GDM1 (cell line): ENCODE results near the gene SIRT2.

ENCODE experiments used
- DNase-seq: peaks from one replicate; lab custom pipeline; 2025; lab: John Stamatoyannopoulos, UW

SIRT2 gene

DNA sequence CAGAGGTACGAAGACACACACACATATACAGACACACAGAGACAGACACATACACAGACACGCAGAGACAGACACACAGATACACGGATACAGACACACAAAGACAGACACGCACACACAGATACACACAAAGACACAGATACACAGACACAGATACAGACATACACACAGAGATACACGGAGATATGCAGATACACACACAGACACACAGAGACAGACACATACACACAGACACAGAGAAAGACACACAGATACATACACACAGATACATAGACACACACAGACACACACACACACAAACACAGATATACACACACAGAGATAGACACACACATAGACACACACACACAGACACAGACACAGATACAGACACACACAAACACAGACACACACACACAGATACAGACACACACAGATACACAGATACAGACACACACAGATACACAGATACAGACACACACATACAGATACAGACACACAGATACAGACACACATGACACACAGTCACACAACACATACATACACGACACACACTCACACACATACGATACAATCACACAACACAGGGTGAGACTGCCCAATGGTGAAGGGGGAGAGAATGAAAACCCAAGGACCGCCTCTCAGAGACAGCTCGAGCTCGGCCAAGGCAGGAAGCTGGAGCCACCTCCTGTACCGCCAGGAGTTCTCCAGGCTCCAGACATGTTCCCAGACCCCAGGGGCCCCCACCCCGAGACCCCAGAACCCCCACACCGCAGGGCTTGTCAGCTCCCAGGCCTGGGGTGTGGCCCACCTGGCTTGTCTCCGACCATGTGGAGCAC lies 21.4 kb upstream of the SIRT2 start:
- no peak for DNase-seq

DNA sequence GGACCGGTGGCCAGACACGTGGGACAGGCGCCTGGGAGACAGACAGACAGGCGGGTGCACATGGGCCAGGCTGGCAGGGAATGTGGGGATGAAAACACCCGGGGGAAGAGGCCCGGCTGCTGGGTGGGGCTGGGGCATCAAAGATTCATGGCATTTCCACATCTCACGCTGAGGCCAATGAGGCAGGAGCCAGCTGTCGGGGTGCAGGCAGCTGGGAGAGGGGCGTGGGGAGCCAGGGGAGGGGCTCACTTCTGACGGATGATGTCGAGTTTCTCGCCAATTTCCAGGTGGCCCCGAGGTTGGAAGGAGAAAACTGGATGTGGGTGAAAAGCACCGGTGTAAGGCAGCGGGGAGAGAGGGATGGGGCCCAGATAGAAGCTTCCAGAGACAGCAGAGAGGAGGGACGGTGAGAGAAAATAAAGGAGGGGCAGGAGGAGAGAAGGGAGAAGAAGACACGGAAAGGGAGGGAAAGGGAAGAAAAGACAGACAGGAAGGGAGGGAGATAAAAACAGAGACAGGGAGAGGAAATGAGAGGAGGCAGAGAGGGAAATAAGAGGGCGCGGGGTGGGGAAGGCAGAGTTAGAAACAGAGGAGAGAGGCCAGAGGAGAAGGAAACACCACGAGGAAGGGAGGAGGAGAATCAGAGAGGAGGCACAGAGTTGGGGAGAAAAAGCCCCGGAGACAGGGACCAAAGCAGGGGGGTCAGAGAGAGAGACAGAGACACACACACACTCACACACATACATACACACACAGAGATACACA lies 20.6 kb upstream of the SIRT2 start:
- DNase-seq, result no peak

DNA sequence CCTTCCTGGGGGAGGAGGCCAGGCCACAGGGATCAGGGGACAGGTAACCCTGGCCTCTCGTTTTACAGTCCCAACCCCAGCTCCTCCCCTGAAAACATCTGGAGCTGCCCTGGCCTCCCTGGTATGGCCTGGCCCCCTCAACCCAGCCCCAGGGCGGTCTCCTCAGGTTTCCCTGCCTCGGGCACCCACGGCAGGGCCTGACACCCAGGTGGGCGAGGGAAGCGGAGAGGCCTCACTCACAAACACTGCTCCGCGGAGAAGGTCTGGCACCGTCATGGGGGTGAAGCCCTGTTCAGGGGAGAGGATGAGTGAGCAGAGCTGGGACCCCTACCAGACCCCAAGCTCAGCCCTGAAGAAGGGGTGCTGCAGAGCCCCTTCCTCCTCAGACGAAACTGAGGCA lies 19.1 kb upstream of the SIRT2 start:
- DNase-seq, result no peak

DNA sequence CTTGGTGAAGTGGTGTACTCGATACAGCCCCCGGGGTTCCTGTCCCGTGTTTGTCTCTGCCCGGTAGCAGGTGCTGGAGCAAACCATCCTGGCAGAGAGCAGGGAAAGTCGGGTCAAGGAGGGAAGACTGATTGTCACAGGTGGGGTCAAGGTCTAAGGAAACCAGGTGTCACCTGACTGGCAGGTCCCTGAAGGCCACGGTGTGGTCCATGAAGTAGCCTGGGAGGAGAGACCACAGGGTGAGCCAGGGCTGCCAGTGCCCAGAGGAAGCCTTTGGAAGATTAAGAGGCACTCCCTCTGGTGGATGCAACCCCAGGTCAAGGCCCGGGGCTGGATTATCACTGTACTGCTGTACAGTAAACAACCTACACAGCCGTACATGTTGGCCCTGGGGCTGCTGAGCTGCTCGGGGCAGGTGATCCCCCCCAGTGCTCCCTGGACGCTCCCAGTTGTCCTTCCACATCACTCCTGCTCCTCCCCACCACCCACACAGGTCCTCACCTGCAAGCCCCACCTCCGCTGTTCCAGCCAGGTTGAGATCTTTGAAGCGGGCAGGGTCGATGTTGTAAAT lies 18.6 kb upstream of the SIRT2 start:
- DNase-seq, result no peak

DNA sequence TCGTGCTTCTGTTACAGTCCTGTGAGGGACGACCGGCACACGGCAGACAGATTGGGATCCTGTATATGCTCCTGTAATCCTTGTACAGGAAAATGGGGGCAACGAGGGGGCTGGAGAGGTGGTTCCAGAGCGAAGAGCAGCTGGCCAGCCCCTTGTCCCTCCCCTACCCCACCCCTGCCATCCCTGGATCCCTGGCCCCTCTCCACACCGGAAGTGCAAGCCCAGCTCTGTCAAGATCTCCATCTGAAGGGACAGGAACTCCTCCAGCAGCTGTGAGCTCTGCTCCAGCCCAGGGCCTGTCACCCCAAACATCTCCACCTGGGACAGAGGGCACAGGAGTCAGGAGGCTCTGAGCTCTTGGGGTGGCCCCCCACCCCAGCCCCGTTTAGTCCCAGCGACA lies 18.1 kb upstream of the SIRT2 start:
- no peak for DNase-seq

DNA sequence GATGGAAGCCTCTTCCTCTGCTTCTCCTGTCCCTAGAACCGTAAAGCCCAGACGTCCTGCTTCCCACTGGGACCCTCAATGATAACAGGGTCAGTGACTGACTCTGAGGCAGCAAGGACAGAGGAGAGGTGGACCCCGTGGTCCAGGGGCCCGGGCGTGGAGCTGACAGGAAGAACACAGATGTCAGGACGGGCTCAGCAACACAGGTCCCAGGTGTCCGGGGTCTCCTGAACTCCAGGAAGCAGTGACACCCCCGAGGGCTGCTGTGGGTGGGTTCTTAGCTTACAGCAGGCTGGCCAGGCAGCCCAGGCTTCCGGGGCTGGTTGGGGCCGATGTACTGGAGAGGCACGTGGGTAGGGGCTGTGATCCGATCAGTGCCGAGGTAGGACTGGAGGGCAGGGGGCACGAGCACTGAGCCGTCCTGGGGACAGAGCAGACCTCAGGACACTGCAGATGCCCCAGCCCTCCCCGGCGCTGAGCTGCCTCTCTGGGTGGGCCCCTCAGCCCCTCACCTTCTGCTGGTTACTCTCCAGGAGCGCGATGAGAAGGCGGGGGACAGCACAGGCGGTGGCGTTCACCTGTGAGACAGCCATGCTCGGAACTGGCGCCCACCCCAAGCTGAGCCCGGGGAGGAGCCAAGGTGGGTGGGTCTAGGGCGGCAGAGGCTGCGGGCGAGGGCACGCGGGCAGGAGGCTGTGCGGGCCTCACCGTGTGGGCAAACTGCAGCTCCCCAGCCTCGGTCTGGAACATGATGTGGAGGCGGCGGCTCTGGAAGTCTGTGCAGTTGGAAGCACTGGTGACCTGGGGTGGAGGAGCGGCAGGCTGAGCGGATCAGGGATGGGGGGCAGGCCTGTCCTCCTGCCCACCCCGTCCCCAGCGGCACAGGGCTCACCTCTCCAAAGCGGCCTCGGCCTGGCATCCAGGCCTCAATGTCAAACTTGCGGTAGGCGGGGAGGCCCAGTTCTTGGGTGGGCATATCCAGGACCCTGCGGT lies 16.2 kb upstream of the SIRT2 start:
- DNase-seq, result no peak

DNA sequence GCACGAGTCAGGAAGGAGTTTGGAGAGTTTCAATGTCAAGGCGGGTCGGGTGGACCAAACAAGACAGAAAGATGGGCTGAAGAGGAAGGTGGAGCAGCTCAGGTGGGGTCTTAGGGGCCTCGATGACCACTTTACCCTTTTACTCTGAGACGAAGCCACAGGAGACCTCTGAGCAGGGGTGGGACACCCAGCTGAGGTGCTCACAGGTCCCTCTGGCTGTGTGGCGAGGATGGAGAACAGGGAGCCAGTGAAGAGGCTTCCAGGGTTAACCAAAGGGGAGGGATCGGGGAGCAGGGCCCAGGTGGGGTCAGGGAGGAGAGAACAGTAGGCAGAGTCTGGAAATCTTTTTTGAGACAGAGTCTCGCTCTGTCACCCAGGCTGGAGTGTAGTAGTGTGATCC lies 14.5 kb upstream of the SIRT2 start:
- DNase-seq, result no peak

DNA sequence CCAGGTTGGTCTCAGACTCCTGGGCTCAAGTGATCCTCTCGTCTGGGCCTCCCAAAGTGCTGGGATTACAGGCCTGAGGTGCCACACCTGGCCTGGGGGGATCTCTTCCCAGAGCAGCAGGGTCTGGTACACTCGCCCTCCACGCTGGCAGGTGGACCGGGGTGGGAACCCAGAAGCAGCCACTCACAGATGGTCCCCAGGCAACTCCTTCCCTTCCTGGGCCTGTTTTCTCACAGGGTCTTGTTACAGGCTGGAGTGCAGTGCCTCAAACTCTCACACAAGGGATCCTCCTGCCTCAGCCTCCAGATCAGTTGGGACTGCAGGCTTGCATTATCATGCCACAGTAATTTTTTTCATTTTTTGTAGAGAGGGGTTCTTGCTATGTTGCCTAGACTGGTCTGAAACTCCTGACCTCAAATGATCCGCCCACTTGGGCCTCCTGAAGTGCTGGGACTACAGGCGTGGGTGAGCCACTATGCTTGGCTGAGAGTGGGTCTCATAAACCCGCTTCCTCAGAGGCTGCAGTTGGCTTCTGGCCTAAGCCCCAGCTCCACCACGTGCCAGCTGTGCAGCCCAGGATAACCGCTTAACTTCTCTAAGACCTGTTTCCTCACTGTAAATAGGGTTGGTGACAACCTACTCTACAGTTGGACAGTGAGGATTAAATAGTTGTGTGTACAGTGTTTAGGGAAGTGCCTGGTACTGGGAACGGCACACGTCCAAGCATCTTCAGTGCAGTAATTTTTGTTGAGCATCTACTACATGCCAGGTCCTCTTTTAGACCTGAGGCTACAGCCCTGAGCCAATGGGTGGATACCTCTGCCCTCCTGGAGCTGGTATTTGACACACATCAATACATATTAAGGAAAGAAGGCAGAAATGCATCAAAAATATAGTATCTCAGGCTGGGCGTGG lies 13.4 kb upstream of the SIRT2 start:
- DNase-seq, result no peak

DNA sequence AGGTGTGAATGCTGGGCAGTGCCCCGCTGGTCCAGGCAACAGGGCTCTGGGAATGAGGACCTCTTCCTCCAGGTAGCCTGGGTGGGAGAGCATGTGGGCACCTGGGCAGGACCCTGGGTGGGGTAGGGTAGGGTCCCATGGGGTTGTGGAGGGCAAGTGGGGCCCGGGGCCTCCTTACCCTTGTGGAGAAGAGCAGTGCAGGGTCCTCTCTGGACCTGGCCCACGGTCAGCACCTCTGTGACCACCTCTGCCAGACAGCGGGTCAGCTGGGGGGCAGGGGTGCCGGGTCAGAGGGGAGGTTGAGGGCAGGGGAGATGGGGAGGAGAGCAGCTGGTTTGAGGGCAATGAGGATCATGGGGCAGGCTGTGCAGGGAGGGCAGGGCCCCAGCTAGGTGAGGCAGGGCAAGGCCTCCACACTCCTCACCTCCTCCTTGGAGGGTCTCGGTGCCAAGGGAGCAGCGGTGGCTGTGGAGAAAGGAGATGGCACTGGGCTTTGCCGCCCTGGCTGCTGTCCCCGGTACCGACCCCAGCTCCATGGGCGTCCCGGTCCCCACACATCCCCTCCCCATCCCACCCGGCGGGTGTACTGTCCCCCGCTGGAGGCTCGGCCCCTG lies 12.1 kb upstream of the SIRT2 start:
- no peak for DNase-seq

DNA sequence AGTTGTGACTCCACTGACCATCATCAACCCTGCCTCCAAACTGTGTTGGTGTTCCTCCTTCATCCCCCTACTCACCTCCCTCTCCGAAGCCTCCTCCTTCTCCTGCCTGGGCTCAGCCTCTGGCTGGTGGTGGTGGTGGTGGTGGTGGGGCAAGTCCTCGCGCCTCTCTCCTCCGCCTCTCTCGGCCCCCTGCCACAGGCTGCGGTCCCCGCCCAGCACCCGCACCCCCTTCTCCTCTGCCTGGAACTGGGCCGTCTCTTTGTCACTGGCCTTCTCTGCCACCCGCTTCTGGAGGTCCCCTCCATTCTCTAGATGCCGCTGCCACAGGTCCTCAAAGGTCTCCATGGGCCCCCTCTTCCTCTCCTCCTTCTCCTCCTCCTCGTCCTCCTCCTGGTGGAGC lies 11.1 kb upstream of the SIRT2 start:
- no peak for DNase-seq

DNA sequence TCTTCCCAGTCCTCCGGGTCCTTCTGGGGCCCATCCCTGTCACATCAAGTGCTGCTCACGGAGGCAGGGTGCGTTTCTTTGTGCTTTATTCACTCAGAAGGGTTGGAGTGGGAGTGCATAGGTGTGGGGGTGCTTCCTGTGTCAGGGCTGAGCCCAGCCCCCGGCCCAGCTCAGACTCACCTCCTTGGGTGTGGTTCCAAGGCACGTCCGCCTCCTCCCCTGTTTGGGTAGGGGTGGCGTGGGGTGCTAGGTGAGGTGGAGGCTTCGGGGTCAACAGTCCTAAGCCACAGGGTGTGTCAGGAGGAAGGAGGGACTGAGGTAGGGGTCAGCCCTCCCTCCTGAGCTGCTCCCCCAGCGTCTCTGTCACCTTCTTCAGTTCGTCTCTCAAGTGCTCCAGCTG lies 9.5 kb upstream of the SIRT2 start:
- no peak for DNase-seq

DNA sequence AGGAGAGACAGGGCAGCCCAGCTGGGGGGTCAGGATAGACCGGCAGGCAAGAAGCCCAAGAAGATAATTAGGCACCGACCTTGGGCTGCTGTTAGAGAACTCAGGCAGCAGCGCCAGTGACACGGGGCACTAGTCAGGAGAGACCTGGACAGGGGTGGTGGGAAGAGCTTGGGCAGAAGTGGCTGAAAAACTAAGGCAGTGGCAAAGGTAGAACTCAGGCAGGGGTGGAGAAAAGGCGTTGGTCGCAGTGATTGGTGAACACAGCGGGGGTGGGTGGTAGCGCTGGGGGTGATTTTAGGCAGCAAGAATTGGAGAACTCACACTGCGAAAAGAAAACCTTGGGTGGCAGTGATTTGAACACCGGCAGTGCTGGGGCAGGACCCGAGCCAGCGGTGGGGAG lies 8.3 kb upstream of the SIRT2 start:
- DNase-seq, result no peak

DNA sequence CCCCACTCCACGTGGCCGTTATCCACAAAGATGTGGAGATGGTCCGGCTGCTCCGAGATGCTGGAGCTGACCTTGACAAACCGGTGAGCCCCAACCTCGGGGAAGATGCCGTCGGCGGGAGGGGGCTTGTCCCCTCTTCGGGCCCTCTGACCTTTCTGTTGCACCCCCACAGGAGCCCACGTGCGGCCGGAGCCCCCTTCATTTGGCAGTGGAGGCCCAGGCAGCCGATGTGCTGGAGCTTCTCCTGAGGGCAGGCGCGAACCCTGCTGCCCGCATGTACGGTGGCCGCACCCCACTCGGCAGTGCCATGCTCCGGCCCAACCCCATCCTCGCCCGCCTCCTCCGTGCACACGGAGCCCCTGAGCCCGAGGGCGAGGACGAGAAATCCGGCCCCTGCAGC lies 7.8 kb upstream of the SIRT2 start:
- DNase-seq, result no peak

DNA sequence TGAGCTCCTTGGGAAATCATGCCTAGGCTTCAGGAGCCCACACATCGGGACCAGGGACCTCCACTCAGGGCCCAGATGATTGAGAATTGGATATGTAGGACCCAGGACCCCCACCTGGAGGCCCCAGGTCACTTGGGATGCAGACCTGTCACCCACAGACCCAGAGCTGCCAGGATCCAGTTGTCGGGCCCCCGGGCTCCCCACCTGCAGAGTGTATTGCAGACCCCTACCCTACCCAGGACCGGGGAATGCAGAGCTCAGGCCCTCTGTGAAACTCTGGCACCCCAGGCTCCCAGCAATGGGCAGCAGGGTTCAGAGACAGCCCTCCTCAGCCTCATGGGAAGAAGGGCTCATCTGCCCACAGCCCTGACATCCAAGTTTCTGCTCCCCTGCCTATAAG lies 6.2 kb upstream of the SIRT2 start:
- DNase-seq, result no peak

DNA sequence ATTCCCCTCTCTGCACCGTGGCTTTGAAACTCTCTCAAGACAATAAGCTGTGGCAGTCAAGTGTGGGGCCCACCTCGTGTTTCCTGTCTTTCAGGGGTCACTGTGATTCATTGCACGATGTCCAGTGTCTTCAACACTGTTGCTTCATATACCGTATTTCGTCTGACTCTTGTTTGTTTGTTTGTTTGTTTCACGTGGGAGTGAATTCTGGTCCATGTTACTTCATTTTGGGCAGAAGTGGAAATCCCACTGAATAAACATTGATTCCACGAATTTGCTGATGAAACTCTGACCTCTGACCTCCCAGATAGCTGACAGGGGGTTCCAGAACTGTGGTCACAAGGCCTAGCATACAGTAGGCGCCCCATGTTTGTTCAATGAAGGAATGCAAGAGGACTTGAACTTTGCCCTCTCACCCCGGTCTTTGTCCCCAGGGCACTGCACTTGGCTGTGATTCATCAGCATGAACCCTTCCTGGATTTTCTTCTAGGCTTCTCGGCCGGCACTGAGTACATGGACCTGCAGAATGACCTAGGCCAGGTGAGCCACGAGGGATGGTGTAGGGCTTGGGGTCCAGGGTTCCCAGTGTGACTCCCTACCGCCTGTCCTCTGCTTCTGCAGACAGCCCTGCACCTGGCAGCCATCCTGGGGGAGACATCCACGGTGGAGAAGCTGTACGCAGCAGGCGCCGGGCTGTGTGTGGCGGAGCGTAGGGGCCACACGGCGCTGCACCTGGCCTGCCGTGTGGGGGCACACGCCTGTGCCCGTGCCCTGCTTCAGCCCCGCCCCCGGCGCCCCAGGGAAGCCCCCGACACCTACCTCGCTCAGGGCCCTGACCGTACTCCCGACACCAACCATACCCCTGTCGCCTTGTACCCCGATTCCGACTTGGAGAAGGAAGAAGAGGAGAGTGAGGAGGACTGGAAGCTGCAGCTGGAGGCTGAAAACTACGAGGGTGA lies 5.4 kb upstream of the SIRT2 start:
- no peak for DNase-seq

DNA sequence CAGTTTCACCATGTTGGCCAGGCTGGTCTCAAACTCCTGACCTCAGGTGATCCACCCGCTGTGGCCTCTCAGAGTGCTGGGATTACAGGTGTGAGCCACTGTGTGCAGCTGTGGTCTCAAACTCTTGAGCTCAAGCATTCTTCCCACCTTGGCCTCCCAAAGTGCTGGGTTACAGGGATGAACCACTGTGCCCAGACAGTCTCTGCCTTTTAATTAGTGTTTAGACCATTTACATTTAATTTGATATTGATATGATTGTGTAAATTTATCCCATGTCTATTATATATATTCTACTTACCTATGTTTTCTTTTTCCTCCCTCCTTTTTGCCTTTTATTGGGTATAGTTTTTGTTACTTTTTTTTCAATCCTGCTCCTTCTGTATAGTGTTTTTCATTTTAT lies 2.3 kb upstream of the SIRT2 start:
- no peak for DNase-seq

DNA sequence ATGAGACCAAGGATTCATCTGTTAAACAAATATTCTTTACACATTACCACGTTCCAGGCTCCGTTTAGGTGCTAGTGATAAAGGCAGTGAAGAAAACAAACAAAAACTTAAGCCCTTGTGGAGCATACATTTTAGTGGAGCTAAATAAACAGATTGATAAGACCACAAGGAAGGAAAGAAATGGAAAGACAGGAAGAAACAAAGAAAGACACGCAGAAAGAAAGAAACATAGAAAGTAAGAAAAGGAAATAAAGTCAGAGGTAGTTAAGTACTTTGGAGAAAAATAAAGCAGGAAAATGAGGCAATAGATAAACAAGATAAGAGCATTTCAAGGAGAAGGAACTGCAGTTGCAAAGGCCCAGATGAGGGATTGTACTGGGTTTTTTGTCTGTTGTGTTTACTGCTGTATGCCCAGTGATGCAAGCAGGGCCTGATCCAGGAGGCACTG lies 1.3 kb upstream of the SIRT2 start:
- DNase-seq, result no peak

DNA sequence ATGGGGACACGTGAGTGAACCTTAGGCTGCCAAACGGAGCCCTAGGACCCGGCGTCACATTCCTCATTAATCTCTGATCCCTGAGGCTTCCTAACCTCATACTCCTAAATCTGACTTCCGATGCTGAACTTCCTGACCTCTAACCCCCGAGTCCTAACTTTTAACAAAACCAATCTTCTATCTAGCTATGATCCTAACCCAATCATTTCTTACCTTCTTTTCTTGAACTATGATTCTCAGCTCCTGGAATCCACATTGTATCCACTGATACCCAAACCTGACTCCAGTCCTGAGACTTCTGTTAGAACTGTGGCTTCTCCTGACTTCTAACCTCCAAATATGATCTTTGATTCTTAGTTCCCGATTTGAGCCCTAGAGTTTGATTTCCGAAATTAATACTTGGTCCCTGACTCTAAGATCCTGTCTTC lies 798 bp upstream of the SIRT2 start:
- no peak for DNase-seq

DNA sequence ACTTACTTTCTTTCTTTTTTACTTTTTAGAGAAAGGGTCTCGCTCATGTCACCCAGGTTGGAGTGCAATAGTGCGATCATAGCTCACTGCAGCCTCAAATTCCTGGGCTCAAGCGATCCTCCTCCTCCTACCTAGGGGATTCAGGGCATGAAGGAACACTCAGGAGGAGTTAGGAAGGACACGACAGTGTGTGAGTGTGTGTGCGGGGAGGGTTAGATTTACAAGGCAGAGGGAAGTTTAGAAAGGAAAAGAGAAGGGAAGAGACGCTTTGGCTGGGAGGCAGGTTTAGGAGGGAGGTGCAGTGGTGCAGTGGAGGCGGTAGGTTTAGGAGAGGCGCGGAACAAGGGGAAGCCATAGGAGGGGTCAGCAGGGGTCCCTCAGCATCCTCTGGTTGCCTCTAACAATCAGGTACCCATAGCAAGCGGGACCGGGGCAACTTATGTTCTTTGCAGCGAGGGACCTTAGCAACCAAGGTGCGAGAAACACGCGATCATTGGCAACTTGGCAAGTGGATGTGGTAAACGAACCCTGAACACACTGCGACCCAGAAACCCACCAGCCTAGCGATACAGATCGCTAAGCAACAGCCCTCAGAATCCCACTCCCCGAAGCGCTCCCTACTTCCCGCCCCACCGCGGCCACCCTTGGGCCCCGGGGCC lies 501 bp downstream of the SIRT2 start:
- DNase-seq, result no peak
